T-cell (primary cell): ENCODE results near the gene SH2D7. TPM values are rescaled to one million over a fixed set of nuclear protein-coding genes. Genes with fewer than 3 reads are reported as not detected.

Source experiments
- ATAC-seq, 4 experiments: fragments of 200-7000 bp in 3 of 4; fragments of 150-1000 bp in 1 of 4; cut with Tn5 transposase; replicated peaks in 1 of 4; 1 replicate in 3 of 4; 2 replicates in 1 of 4; pipeline ENCODE4 v1.10.0; 2021; ENCODE audit warnings: moderate library complexity in 3 of 4, mild to moderate bottlenecking in 2 of 4, moderate number of reproducible peaks in 1 of 4
- CTCF ChIA-PET, 2 donors: fragments of 300-600 bp; sonication (Branson Sonifier 250); formaldehyde crosslinking; loops; one replicate each; lab custom pipeline; 2022; ENCODE audit warnings: antibody characterized with exemption in 2 of 2; lab: Charles Lee
- POLR2A ChIA-PET, 2 donors: fragments of 300-600 bp; sonication (Branson Sonifier 250); formaldehyde crosslinking; loops; one replicate each; lab custom pipeline; 2022; ENCODE audit warnings: antibody characterized with exemption in 2 of 2; lab: Charles Lee
- DNase-seq, 35 experiments: peaks; one replicate each; pipeline versions ENCODE4 v3.0.0 to v3.0.0-alpha.2; 2013 to 2023
- H3K27ac ChIP-seq: one replicate; pipeline ENCODE4 v1.5.1; 2013; ENCODE audit warnings: low read length
- H3K27me3 ChIP-seq, 2 experiments: replicated peaks in 1 of 2; 1 replicate in 1 of 2; 2 replicates in 1 of 2; pipeline versions ENCODE4 v1.6.1 to v1.7.0; 2013; ENCODE audit warnings: low read length in 1 of 2, mixed read lengths in 1 of 2; ENCODE audit not compliant: control insufficient read depth in 2 of 2, insufficient read depth in 2 of 2; ENCODE audit errors: extremely low read depth in 1 of 2
- H3K36me3 ChIP-seq, 2 donors: 1 replicate in 1 of 2; 2 replicates in 1 of 2; pipeline versions ENCODE4 v1.6.1 to v1.7.0; 2013; ENCODE audit warnings: low read length in 1 of 2; ENCODE audit not compliant: control insufficient read depth in 2 of 2, insufficient read depth in 1 of 2; ENCODE audit errors: extremely low read depth in 1 of 2
- H3K4me1 ChIP-seq, 2 experiments: 1 replicate in 1 of 2; 2 replicates in 1 of 2; pipeline versions ENCODE4 v1.6.1 to v1.7.0; 2013; ENCODE audit warnings: low read length in 2 of 2, mixed read lengths in 1 of 2; ENCODE audit not compliant: insufficient read depth in 2 of 2, control insufficient read depth in 1 of 2; ENCODE audit errors: extremely low read depth in 1 of 2
- H3K4me3 ChIP-seq, 2 donors: 1 replicate in 1 of 2; 2 replicates in 1 of 2; pipeline versions ENCODE4 v1.5.1 to v1.7.0; 2013; ENCODE audit warnings: mild to moderate bottlenecking in 2 of 2, low read length in 1 of 2, moderate library complexity in 1 of 2; ENCODE audit not compliant: control insufficient read depth in 1 of 2; ENCODE audit errors: extremely low read depth in 1 of 2
- H3K9me3 ChIP-seq: 2 replicates; pipeline ENCODE4 v1.7.0; 2013
- H3K27ac Mint-ChIP-seq, 2 donors: one replicate each; pipeline ENCODE4 v1.8.0; 2020 to 2021; ENCODE audit warnings: mild to moderate bottlenecking in 2 of 2, mixed read lengths in 2 of 2
- H3K27me3 Mint-ChIP-seq, 2 donors: one replicate each; pipeline ENCODE4 v1.8.0; 2021 to 2022; ENCODE audit warnings: mixed read lengths in 2 of 2
- H3K36me3 Mint-ChIP-seq: one replicate; pipeline ENCODE4 v1.8.0; 2021; ENCODE audit warnings: mixed read lengths
- H3K4me1 Mint-ChIP-seq, 3 donors: one replicate each; pipeline ENCODE4 v1.8.0; 2020 to 2022; ENCODE audit warnings: mixed read lengths in 3 of 3, mild to moderate bottlenecking in 1 of 3
- H3K4me3 Mint-ChIP-seq, 3 donors: one replicate each; pipeline ENCODE4 v1.8.0; 2020 to 2022; ENCODE audit warnings: mild to moderate bottlenecking in 3 of 3, mixed read lengths in 3 of 3, moderate library complexity in 3 of 3
- H3K9me3 Mint-ChIP-seq, 3 donors: one replicate each; pipeline ENCODE4 v1.8.0; 2020 to 2022; ENCODE audit warnings: mixed read lengths in 3 of 3
- WGBS: methylation state at CpG from one replicate; pipeline ENCODE4 v1.1.5; 2013; ENCODE audit warnings: missing lambda C conversion rate; ENCODE audit not compliant: insufficient coverage; 5-methylcytosine and 5-hydroxymethylcytosine counted together
- total RNA-seq, 35 experiments: library from RNA in 6 of 35; stranded (reverse) in 6 of 35; fragments of 120-200 nt in 1 of 35; gene quantifications; one replicate each; pipeline versions ENCODE4 v1.2.1 to v1.2.4 and lab custom pipeline; 2013 to 2026

The SH2D7 gene
- total RNA-seq, 5 donors from 2014 or later (not counting 1 experiment from before 2014, with no cell fraction given), result not detected

- no peaks in the 10 kb centered on the region for H3K4me1 ChIP-seq
- Mint-ChIP-seq H3K4me1 (no peaks in the 10 kb centered on the region), H3K4me3 (no peak overlapping the region), H3K27ac (no peak overlapping the region), H3K9me3 (no peaks in the 10 kb centered on the region), H3K36me3 (no peaks in the 10 kb centered on the region), H3K27me3 (no peaks in the 10 kb centered on the region)
- no peak for ATAC-seq
- no peak for DNase-seq
- no peak overlapping the region for H3K27ac ChIP-seq
- POLR2A ChIA-PET, result interaction anchor here (0.5 to 0.6 kb wide), 2 partner anchors 51 to 358 kb away, joined by 4 to 7 read pairs; no protein-coding TSS in a partner anchor
- WGBS, result 100% methylated on average over 3 of the region's 5 CpGs
- H3K4me3 ChIP-seq, result no peak overlapping the region
- H3K36me3 ChIP-seq, result no peaks in the 10 kb centered on the region
- no peaks in the 10 kb centered on the region for H3K9me3 ChIP-seq
- CTCF ChIA-PET, result interaction anchor here in 1 of 2 donors (0.6 kb wide), 1 partner anchor 75 kb away, joined by 3 read pairs; no protein-coding TSS in a partner anchor
- no peaks in the 10 kb centered on the region for H3K27me3 ChIP-seq
These were observed 28.2 kb downstream of the SH2D7 start for GRCh38 chr15:78120523-78120922.

GRCh38 chr15:78125267-78125666 lies 32.9 kb downstream of the SH2D7 start:
- H3K36me3 ChIP-seq, result no peaks in the 10 kb centered on the region
- ChIA-PET POLR2A (no interaction called here), CTCF (interaction anchor here in 1 of 2 donors (0.8 kb wide), 1 partner anchor 159 kb away, joined by 3 read pairs; no protein-coding TSS in a partner anchor)
- WGBS, result no CpG with 5 or more reads among the region's 3 CpGs
- no peaks in the 10 kb centered on the region for H3K27me3 ChIP-seq
- H3K36me3 Mint-ChIP-seq, result no peaks in the 10 kb centered on the region
- H3K9me3 Mint-ChIP-seq, result no peaks in the 10 kb centered on the region
- H3K27me3 Mint-ChIP-seq, result no peaks in the 10 kb centered on the region
- ATAC-seq, result no peak
- DNase-seq, result no peak
- no peak overlapping the region for H3K4me3 ChIP-seq
- H3K9me3 ChIP-seq, result no peaks in the 10 kb centered on the region
- peaks cover 4 to 8% (median 5%) of the 10 kb centered on the region in 3 donors for H3K4me1 Mint-ChIP-seq
- no peak overlapping the region for H3K4me3 Mint-ChIP-seq
- H3K27ac ChIP-seq, result no peak overlapping the region
- no peak overlapping the region for H3K27ac Mint-ChIP-seq
- H3K4me1 ChIP-seq, result no peaks in the 10 kb centered on the region

- Histone ChIP-seq H3K9me3 (no peaks in the 10 kb centered on the region), H3K4me3 (no peak overlapping the region), H3K27ac (no peak overlapping the region), H3K36me3 (no peaks in the 10 kb centered on the region), H3K27me3 (no peaks in the 10 kb centered on the region), H3K4me1 (peaks cover 5 to 20% of the 10 kb centered on the region in 2 experiments)
- Mint-ChIP-seq H3K27ac (peak overlapping the region; percentile 79 to 93), H3K36me3 (no peaks in the 10 kb centered on the region), H3K9me3 (no peaks in the 10 kb centered on the region), H3K4me3 (no peak overlapping the region), H3K4me1 (peaks cover 16 to 27% (median 19%) of the 10 kb centered on the region in 3 donors), H3K27me3 (no peaks in the 10 kb centered on the region)
- 100% methylated on average over 1 of the region's 2 CpGs for WGBS
- CTCF ChIA-PET, result interaction anchor here in 1 of 2 donors (0.6 kb wide), 1 partner anchor 355 kb away, joined by 3 read pairs; no protein-coding TSS in a partner anchor
- no peak for ATAC-seq
- POLR2A ChIA-PET, result no interaction called here
- no peak for DNase-seq
These were observed 35.5 kb downstream of the SH2D7 start for GRCh38 chr15:78127882-78128281.

- Mint-ChIP-seq H3K27me3 (no peaks in the 10 kb centered on the region), H3K27ac (peak overlapping the region; percentile 82 to 93)
These were observed 36.9 kb downstream of the SH2D7 start for GRCh38 chr15:78129077-78129750.

DNA sequence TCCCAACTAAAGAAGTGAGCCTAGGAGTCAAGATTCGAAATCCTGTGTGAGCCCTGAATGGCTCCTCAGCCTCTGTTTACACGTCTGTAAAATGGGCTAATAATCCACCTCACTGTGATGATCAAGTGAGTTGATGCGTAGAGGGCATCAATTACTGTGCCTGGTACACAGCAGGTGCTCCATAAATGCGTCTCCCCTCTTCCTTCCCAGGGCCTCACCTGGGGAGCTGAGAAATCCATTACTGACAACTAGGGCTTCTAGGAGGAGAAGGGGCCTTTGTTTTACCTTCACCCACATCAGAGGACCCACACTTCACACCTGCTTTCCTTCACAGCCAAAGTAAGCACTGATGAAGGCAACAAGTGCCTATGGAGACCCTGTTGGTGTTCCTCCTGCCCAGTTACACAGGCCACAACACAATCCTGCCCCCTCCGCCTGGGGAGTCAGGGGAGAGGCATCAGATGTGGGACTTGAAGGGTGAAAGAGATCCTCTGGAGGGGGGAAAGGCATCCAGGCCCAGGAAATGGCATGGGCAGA lies 37.5 kb downstream of the SH2D7 start:
- H3K4me1 ChIP-seq, result peaks cover 5 to 24% of the 10 kb centered on the region in 2 experiments
- H3K27me3 ChIP-seq, result no peaks in the 10 kb centered on the region
- no peaks in the 10 kb centered on the region for H3K27me3 Mint-ChIP-seq
- peak overlapping the region; percentile 82 to 93 for H3K27ac Mint-ChIP-seq
- POLR2A ChIA-PET, result no interaction called here
- peak overlapping the region; percentile 12 for H3K27ac ChIP-seq
- DNase-seq, result peak in 2 of 35 experiments; percentile 21 to 39
- H3K9me3 ChIP-seq, result no peaks in the 10 kb centered on the region
- peaks cover 16 to 30% (median 23%) of the 10 kb centered on the region in 3 donors for H3K4me1 Mint-ChIP-seq
- H3K36me3 ChIP-seq, result no peaks in the 10 kb centered on the region
- H3K4me3 ChIP-seq, result no peak overlapping the region
- 100% methylated on average over 1 of the region's 5 CpGs for WGBS
- H3K36me3 Mint-ChIP-seq, result no peaks in the 10 kb centered on the region
- H3K9me3 Mint-ChIP-seq, result no peaks in the 10 kb centered on the region
- CTCF ChIA-PET, result interaction anchor here (1.4 to 2.3 kb wide), 2 partner anchors 66 kb away, joined by 4 to 15 read pairs; no protein-coding TSS in a partner anchor
- peak overlapping the region; percentile 78 to 80 (median 78) for H3K4me3 Mint-ChIP-seq
- peak in 1 of 4 experiments; percentile 25 for ATAC-seq

More at GRCh38 chr15:78129077-78129750, 36.9 kb downstream of the SH2D7 start:
- Histone ChIP-seq H3K9me3 (no peaks in the 10 kb centered on the region), H3K36me3 (no peaks in the 10 kb centered on the region), H3K4me1 (peaks cover 5 to 24% of the 10 kb centered on the region in 2 experiments), H3K4me3 (no peak overlapping the region), H3K27ac (peak overlapping the region; percentile 23), H3K27me3 (no peaks in the 10 kb centered on the region)
- Mint-ChIP-seq H3K36me3 (no peaks in the 10 kb centered on the region), H3K4me1 (peaks cover 16 to 30% (median 23%) of the 10 kb centered on the region in 3 donors), H3K4me3 (no peak overlapping the region), H3K9me3 (no peaks in the 10 kb centered on the region)
- CTCF ChIA-PET, result no interaction called here
- DNase-seq (peak in 2 of 35 experiments; percentile 30 to 31), ATAC-seq (peak in 1 of 4 experiments; percentile 31)
- POLR2A ChIA-PET, result no interaction called here
- whole genome bisulfite sequencing, result 86% methylated on average over 5 of the region's 8 CpGs
